ENCODE measurements around the gene ZCCHC9.

ZCCHC9 gene

GRCh38 chr5:81355291-81356251 lies 54.2 kb downstream of the ZCCHC9 start:
- in situ Hi-C loops (cut with HindIII; ENCODE audit: low sequenced_read_pairs): no loop called here

GRCh38 chr5:81359108-81359507 lies 57.7 kb downstream of the ZCCHC9 start:
- in situ Hi-C loops (cut with HindIII; ENCODE audit: low sequenced_read_pairs): no loop called here

GRCh38 chr5:81359881-81360280 lies 58.5 kb downstream of the ZCCHC9 start:
- in situ Hi-C loops (cut with HindIII; ENCODE audit: low sequenced_read_pairs): no loop called here

GRCh38 chr5:81360640-81361039 lies 59.3 kb downstream of the ZCCHC9 start:
- in situ Hi-C loops (cut with HindIII; ENCODE audit: low sequenced_read_pairs): no loop called here

- in situ Hi-C loops (cut with HindIII; ENCODE audit: low sequenced_read_pairs): no loop called here
Observed at GRCh38 chr5:81361600-81361999, 60.2 kb downstream of the ZCCHC9 start.
